HepG2 (cell line): ENCODE results near the gene MMP23B.

Experiments used
- ARID3A ChIP-seq: IDR thresholded peaks from 2 replicates; pipeline ENCODE4 v1.6.1; 2012; ENCODE audit warnings: low read depth, low read length, improper control_type of control experiment
- CHD4 ChIP-seq: fragments of 200-600 bp; sonication (generic); IDR thresholded peaks from 2 replicates; pipeline ENCODE4 v1.7.0; 2017; ENCODE audit warnings: mild to moderate bottlenecking, low read length, borderline replicate concordance
- CTCF ChIP-seq: sonication (generic); formaldehyde crosslinking; IDR thresholded peaks from 2 replicates; pipeline ENCODE4 v1.5.0; 2020; ENCODE audit warnings: mild to moderate bottlenecking, missing genetic modification reagents, moderate library complexity
- FOXA3 ChIP-seq: IDR thresholded peaks from 2 replicates; pipeline ENCODE4 v1.6.1; 2016; ENCODE audit warnings: missing genetic modification reagents, missing compliant biosample characterization
- HBP1 ChIP-seq: IDR thresholded peaks from 2 replicates; pipeline ENCODE4 v1.6.1; 2016; ENCODE audit warnings: low read depth, control low read depth
- KDM3A ChIP-seq: IDR thresholded peaks from 2 replicates; pipeline ENCODE4 v1.6.1; 2018; ENCODE audit warnings: low read depth, missing compliant biosample characterization
- POLR2G ChIP-seq: fragments of 200-400 bp; formaldehyde crosslinking; IDR thresholded peaks from 2 replicates; pipeline ENCODE4 v1.6.1; 2018; ENCODE audit warnings: mild to moderate bottlenecking, low read depth, low read length, moderate library complexity
- SATB2 ChIP-seq: sonication (generic); formaldehyde crosslinking; IDR thresholded peaks from 2 replicates; pipeline ENCODE4 v1.5.0; 2020; ENCODE audit warnings: missing genetic modification reagents
- ZBTB20 ChIP-seq: sonication (generic); formaldehyde crosslinking; IDR thresholded peaks from 2 replicates; pipeline ENCODE4 v1.8.1; 2023; ENCODE audit warnings: missing genetic modification reagents, low read depth, mild to moderate bottlenecking, borderline replicate concordance
- ZNF138 ChIP-seq: sonication (generic); formaldehyde crosslinking; IDR thresholded peaks from 2 replicates; pipeline ENCODE4 v1.5.0; 2020; ENCODE audit warnings: mild to moderate bottlenecking, low read depth, missing genetic modification reagents
- ZNF292 ChIP-seq: sonication (generic); formaldehyde crosslinking; IDR thresholded peaks from 2 replicates; pipeline ENCODE4 v1.8.1; 2022; ENCODE audit warnings: mild to moderate bottlenecking, low read depth, missing genetic modification reagents, borderline replicate concordance
- ZNF510 ChIP-seq: sonication (generic); formaldehyde crosslinking; IDR thresholded peaks from 2 replicates; pipeline ENCODE4 v1.4.0; 2020; ENCODE audit warnings: low read depth, mild to moderate bottlenecking, missing genetic modification reagents
- ZNF558 ChIP-seq: sonication (generic); formaldehyde crosslinking; IDR thresholded peaks from 2 replicates; pipeline ENCODE4 v1.9.0; 2022; ENCODE audit warnings: mild to moderate bottlenecking, missing genetic modification reagents, borderline replicate concordance

GRCh38 chr1:1624443-1625403 is 7.2 kb upstream of the MMP23B start:
- no peak for TF ChIP-seq FOXA3 (CRISPR knock-in tag)
- TF ChIP-seq HBP1 (CRISPR knock-in tag) = no peak
- no peak for TF ChIP-seq CHD4
- no peak for TF ChIP-seq ARID3A
- TF ChIP-seq KDM3A (CRISPR knock-in tag) = no peak
- no peak for TF ChIP-seq SATB2 (CRISPR knock-in tag)
- no peak for TF ChIP-seq ZNF558
- TF ChIP-seq ZNF510 = no peak
- no peak for TF ChIP-seq ZNF292 (CRISPR knock-in tag)
- no peak for TF ChIP-seq POLR2G
- no peak for TF ChIP-seq ZNF138
- no peak for TF ChIP-seq ZBTB20
- no peak for TF ChIP-seq CTCF (CRISPR knock-in tag)
